DMS53 (cell line): Measurements from ENCODE around the gene XIRP1.
"Not testable (repeated sequence)": the region's sequence is repeated elsewhere in the genome, so short reads cannot be mapped to it uniquely, and the experiment has no call there.

Experiments used
- DNase-seq: peaks from one replicate; lab custom pipeline; 2025; lab: John Stamatoyannopoulos, UW

Gene XIRP1

DNA sequence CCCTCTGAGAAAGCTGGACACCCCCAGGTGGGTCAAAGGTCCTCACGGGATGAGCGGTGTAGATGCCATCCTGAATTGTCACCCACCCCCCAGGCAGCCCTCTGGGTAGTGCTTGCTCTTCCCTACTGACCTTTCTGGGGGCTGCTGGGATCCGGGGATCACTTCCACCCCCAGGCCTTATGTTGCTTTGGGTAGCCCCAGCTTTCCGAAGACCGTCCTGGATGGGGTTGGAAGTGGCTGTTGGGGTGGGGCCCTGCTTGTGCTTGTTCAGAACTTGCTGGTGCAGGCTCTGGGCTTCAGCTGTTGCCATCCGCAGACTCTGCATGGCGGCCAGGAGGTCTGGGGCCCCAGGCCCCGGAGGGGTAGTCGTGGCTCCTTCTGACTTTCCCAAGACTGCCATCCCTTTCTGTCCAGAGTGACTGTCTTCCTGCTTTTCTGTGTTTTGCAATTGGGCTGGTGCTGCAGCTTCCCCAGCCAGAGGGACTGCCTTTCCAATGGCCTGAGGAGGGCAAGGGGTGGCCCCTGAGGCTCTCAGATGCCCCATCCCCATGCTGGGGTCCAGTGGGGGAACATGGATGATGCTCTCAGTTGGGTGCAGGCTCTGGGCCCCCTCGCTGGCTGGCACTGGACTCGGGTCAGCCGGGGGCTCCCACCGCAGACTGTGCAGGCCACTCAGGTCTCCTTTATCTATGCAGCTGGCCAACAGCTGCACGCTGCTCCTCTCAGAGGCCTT lies 6.3 kb downstream of the XIRP1 start:
- DNase-seq = no peak

DNA sequence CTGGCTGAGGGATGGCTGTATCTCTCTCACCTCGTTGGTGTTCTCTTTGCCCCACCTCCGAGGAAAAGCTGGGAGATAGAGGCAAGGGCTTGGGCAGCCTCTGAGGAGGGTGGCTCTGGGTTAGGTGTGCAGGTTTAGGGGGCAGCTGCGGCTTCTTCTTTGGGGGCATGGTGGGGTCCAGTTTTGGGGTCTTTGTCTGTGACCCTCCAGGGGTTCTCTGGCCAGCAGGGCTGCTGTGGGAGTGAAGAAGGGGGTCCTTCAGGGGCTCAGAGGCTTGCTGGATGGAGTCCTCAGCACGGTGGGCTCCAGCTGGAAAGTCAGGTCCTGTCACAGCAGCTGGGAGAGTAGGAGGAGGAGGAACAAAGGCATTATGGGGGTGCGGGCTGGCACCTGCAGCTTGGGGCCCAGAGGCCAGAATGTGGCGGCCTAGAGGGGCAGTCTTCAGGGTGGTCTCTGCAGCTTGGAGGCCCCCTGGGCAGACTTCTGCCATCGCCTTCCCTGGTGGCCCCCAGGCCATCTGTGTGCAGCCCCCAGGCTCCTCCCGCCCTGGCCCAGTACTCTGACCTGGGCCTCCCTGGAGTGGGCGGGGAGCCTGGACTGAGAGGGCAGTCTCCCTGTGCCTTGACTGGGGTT lies 7.0 kb downstream of the XIRP1 start:
- no peak for DNase-seq

DNA sequence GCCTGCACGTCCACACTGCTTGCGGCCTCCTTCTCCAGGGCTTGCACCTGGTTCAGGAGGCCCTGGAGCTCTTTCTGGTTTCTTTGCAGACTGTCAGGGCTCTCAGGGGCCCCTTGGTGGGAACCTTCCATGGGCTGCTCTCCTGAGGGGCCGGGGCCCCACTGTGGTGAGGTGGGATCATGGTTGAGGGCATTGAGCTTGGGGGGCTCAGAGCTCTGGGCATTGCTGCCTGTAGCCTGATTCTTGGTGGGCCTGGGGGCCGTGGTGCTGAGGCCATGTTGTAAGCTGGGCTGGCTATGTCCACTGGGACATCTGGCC lies 7.5 kb downstream of the XIRP1 start:
- no peak for DNase-seq

DNA sequence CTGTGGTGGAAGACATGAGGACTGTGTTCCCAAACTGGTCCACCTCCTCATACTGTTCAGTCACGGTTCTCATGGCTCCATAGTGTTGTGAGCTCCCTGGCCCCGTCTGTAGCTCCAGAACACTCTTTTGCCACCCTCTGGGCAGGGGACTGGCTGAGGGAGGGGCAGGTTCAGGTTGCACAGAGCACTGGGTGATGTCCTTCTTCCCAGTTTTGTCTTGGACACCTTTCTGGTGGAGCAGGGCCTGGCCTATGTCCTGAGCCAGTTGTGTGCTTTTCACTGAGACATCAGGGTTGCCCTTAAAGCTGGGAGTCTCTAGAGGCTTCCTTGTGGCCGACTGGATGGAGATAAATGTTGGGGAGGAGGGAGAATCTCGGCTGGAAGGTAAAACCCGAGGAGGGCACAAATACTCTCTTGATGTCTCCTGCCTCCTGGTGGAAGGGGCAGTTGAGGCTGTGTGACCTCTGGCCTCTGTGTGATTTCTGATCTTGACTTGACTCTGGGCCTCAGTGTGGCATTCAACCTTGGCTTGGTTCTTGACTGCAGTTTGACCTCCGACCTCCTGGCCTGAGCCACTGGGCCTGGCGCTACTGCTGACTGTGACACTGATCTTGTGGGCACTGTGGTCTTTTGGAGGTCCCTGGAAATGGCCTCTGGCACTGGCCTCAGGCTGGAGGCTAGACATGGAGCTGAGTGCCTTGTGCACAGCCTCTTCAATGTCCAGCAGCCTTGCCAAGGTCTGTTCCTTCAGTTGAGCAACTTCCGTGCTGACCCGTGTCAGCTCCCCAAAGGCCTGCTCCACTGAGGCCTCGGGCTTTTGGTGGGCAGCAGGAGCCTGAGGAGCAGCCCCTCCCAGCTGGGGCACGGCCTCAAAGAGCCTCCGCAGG lies 8.1 kb downstream of the XIRP1 start:
- no peak for DNase-seq

DNA sequence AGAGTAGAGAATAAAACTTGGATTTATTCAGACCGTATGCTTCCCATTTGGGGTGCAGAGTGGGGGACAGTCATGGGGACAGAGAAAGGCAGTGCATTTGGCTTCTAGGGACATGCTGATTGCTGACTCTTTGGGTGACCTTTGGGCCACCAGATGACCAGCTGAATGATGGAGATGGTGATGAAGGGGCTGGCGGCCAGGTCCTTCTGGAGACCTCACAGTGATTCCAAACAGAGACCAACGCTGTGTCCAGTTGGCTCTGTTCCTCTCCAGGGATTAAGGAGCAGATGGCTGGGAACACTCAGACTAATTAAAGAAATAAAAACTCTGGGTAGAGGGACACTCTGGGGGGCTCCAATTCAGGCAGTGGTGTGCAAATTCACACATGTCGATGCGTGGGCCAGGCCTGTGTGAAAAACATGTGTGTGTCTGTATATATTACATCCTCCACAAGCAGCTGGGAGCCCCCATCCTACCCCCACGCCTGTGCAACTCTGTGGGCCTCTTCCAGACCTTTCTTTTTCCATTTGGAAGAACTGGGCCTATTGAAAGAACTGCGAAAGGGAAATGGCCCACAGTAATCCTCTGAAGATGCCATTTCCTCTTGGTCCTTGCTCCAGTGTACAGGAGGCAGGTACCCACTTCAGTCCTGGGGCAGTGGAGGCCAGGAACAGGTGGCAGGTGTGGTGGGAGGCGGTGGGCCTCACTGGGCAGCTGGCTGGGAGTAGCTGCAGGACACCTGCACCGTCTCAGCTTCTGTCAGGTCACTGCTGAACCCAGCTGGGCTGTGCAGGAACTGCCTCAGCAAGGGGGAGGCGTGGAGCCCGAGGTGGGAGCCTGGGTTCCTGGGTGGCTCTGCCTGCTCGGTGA lies 8.9 kb downstream of the XIRP1 start:
- DNase-seq = peak; percentile 25

DNA sequence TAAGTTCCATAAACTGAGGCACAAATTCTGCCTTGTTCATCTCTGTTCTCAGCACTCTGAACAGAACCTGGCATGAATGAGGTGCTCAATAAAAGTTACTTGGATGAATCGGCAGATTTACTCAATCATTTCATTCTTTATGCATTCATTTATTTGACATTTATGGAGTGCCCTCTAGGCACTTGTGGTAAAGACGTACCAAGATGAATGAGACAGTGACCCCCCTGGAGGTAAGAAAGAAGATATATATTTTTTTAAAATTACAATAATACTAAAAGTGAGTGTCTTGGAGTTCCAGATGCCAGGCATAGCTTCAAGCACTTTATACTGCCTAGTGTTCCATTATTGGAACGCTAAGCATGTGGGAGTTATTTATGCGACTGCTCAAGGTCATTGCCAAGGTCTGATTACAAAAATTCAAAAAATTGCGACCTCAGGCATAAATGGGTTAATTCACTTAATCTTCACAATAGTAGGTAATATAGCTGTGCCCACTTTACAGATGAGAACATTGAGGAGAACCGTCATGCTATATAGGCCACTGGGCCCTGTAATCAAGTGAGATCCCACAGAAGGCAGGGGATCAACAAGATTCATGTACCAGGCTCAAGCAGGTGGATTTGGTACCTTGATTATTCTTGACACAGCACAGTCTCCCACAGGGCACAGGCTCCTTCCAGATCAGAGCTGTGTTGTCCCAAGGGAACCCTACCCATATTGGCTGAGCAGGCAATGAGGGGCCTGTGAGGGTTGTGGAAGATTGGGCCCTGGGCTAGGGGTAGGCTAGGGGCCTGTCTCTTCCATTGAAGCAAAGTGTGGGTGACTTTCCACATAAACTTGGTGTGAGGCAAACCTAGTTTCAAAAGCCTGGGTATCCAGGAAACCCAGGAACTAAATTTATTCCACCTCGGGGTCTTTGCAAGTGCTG lies 10.7 kb downstream of the XIRP1 start:
- DNase-seq = no peak

DNA sequence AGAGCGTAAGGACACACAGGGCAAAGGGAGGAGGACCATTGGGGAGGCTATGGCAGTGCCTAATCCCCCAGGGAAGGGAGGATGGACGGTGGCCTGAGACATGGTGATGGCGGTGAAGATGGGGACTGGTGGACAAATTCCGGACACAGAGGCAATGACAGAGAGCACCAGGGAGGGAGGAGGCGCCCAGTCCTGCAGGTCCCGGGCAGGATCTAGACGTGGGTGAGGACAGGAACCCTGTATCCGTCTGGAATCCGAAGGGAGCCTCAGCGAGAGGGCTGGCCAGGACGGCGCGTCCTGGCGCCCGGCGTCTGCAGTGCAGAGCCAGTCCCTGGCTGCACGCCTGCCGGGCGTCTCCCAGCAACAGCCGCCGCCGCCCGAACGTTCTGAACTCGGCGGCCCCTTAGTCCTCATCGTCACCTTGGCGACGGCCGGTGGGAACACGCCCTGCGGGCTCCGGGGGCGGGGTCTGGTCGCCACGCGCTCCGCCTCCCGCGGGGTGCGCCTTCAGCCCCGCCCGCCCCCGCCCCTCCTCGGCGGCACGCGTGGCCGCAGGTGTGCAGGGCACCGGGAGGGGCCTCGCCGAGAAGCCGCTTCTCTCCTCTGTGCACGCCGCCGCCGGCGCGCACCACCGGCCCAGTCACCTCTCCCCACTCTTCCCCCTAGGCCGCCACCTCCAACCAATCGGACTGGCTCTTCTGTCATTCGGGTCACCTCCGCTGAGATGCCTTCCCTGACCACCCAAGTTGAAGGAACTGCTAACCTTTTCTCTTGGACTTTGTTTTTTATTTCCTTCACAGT lies 11.6 kb downstream of the XIRP1 start:
- DNase-seq = peak; percentile 91

DNA sequence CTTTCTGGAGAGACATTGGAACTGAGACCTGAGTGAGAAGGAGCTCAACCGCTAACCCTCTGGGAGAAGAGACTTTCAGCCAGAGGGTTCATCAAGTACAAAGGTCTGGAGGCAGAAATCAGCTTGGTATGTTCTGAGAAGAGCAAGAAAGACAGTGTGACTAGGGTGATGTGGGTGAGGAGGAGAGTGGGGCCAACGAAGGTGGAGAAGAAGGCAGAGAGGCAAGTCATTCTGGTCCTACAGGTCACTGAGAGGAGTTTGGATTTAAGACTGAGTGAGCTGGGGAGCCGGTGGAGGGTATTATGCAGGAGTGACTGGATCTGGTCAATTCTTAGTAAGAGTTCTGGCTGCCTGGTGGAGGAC lies 12.2 kb downstream of the XIRP1 start:
- peak; percentile 23 for DNase-seq

DNA sequence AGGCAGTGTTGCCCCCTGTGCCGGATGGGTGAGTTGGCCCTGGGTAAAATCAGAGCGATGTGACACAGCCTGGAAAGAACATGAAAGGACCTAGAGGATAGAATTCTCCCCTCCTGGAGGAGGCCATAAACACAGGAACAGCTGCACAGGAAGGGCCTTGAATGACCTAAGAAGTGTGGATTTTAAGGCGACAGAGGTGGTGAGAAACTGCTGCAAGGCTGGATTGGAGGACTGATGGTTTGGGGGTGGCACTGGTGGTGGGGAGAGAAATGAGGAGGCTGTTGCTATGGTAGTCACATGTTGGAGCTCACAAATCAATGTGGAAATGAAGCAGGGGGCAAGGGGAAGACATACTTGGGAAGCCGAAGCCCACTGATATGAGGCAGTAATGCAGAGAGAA lies 13.8 kb downstream of the XIRP1 start:
- peak; percentile 9 for DNase-seq

DNA sequence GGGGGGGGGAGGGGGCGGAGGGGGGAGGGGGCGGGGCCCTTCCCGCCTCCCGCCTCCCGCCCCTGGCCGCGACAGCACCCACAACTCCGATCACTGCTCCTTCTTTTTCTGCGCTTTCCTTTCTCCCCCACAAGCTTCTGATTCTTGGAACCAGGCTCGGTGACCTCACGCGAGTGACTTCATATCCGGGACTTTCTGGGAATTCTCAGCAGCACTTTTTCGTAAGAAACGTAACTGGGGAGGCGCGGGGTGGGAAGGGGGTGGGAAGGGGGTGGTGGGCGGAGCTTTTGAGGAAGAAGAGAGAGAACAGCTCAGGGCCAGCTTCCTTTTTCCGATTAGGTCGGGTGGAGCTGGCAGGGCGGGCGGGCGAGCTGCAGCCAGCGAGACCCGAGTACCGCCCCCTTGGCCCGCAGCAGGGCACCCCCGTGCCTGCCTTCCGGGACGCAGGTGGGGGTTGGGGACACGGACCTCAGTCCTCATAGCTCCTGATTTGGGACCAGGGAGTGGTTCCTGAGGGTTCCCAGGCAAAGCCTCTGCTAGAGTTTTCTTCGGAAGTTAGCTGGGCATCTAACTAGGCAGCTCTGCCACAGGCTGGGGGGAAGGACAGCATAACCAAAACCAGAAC lies 14.6 kb downstream of the XIRP1 start:
- DNase-seq = peak; percentile 79

DNA sequence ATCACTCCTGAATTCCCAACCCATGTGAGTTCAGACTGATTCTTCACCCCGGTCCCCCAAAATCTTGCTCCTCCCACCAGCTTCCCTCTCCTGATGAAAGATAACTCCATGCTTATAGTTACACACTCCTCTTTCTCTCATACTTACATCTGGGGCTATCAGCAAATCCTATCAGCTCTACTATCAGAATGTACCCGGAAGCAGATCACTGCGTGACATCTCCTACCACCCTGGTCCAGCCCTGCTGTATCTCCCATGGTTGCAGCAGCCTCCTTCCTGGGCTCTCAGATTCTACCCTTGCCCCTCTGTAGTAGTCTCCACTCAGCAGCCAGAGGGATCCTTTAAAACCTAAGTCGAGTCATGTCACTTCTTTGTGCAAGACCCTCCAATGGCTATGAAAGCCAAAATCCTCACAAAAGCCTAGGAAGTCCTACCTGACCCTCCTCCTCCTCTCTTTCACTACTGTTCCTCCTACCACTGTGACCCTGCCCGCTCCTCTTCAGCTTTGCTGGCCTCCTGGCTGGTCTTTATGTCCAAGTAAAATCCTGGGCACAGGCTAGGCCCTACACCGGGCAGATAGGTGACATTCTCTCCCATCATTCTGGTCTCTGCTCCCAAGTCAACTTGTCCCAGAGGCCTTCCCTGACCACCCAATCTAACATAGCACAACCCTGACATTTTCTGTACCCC lies 16.2 kb downstream of the XIRP1 start:
- no peak for DNase-seq

DNA sequence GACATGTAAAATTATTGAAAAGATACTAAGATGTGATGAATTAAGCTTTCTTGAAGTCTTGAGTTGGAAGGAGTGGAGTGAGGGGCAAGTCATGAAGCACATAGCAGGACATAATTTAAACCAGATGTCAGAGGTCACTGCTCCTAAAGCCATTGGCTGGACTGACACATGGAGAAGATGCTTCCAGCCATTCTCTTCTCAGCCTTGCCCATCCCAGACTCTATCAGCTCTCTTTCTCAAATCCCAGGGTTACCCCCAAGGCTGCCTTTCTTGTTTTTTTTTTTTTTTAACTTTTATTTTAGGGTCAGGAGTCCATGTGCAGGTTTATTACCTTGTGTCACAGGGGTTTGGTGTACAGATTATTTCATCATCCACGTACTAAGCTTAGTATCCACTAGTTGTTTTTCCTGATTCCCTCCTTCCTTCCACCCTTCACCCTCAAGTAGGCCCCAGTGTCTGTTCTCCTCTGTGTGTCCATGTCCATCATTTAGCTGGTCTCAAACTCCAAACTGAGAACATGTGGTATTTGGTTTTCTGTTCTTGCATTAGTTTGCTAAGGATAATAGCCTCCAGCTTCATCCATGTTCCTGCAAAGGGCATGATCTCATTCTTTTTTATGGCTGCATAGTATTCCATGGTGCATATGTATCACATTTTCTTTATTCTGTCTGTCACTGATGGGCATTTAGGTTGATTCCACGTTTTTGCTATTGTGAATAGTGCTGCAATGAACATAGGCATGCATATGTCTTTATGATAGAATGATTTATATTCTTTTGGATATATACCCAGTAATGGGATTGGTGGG lies 18.9 kb downstream of the XIRP1 start:
- DNase-seq = no peak

DNA sequence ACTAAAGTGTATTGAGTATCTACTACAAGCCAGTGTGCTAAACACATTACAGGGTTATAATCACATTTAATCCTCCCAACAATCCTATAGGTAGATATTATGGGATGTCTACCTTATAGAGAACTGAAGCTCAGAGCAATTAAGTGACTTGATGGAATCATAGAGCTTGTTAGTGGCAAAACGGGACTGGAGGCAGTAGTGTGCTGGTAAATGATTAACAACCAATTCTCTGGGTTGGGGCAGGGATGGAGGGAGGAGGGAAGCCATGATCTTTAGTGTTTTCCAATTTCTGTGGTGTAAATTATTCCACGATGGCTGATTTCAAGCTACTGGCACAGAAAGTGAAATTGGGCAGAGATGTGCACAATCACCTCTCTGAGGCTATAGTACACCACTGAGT lies 20.5 kb downstream of the XIRP1 start:
- DNase-seq = peak; percentile 21

DNA sequence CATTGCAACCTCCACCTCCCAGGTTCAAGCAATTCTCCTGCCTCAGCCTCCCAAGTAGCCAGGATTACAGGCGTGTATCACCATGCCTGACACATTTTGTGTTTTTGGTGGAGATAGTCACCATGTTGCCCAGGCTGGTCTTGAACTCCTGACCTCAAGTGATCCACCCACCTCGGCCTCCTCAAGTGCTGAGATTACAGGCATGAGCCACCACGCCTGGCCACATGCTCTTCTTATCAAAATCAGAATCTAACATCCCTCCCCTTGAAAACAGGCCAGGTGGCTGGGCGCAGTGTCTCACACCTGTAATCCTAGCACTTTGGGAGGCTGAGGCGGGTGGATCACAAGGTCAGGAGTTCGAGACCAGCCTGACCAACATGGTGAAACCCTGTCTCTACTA lies 21.5 kb downstream of the XIRP1 start:
- not testable (repeated sequence) for DNase-seq

DNA sequence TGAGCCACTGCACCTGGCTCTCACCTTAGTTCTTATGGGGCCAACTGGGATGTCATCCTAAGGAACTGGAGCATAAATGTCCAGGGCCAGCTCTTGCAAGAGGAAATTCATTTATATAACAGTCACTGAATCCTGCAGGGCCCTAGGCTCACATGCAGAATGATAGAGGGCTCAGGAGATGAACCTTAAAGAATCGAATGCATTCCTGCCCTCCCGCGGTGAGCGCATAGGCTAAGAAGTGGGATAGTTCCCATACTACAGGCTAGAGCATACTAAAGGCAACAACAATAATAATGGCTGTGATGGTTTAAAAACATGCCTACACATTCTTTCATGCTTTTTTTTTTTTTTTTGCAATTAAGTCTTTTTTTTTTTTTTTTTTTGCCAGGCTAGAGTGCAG lies 21.9 kb downstream of the XIRP1 start:
- no peak for DNase-seq

DNA sequence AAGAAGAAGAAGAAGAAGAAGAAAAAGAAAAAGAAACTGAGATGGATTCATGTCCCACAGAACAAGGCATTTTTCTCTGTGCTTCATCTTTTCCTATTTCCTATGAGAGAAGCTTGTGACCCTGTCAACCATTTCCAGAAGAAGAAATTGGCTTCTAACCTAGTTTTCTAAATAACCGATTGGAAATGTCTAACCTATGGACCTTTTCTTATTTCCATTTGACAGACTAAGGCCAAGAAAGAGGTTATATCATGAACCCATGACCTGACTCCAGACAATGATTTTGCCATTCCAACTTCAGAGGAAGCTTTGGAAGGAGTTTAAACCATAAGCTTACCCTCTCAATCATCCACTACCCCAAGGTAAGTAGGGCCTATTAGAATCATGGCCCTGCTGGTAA lies 22.7 kb downstream of the XIRP1 start:
- DNase-seq = no peak

DNA sequence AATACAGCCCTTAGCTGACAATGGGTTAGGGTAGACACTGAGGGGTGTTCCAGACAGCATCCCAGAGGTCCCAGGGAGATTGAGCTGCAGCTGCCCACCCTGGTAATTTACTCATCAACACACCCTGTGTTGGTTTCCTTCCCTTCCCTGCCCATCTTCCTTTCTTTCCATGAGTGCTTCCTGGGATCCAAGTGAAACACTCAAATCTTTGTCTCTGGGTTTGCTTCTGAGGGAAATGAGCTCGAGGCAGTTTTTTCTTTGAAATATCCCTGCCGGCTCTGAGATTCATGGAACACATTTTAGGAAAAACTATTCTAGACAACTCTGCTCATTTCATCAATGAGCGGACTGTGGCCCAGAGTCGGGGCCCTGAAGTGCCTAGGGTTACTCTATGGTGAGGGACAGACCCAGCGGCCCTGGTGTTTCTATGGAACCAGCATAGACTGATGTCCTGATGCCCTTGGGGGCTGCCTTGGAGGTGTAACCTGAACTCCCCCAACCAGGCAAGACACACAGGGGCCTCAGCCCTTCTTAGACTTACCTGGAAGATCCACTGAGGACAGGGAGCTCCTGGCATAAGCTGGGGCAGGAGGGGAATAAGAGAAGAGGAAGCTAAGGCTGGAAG lies 24.1 kb downstream of the XIRP1 start:
- no peak for DNase-seq
